Keratinocyte (primary cell): ENCODE results near the gene SHROOM3.

ENCODE experiments used
- EZH2 ChIP-seq: IDR thresholded peaks from one replicate; pipeline ENCODE4 v1.6.1; 2012; ENCODE audit warnings: inconsistent platforms, mild to moderate bottlenecking, low read length, moderate library complexity
- TF ChIP-seq, protein P1 (sequence below), 3 experiments: IDR thresholded peaks in 1 of 3; conservative IDR thresholded peaks in 1 of 3; optimal IDR thresholded peaks in 1 of 3; 2 replicates in 2 of 3; 3 replicates in 1 of 3; pipeline versions ENCODE3 to v1.5.1; 2011; ENCODE audit warnings: low read length in 3 of 3, mild to moderate bottlenecking in 3 of 3, moderate library complexity in 2 of 3, control low read depth in 1 of 3, inconsistent platforms in 1 of 3; ENCODE audit not compliant: insufficient read depth in 2 of 3; ENCODE audit errors: extremely low read depth in 1 of 3

GRCh38 chr4:76449362-76449767 is 14.3 kb downstream of the SHROOM3 start:
- TF ChIP-seq, protein P1, sequence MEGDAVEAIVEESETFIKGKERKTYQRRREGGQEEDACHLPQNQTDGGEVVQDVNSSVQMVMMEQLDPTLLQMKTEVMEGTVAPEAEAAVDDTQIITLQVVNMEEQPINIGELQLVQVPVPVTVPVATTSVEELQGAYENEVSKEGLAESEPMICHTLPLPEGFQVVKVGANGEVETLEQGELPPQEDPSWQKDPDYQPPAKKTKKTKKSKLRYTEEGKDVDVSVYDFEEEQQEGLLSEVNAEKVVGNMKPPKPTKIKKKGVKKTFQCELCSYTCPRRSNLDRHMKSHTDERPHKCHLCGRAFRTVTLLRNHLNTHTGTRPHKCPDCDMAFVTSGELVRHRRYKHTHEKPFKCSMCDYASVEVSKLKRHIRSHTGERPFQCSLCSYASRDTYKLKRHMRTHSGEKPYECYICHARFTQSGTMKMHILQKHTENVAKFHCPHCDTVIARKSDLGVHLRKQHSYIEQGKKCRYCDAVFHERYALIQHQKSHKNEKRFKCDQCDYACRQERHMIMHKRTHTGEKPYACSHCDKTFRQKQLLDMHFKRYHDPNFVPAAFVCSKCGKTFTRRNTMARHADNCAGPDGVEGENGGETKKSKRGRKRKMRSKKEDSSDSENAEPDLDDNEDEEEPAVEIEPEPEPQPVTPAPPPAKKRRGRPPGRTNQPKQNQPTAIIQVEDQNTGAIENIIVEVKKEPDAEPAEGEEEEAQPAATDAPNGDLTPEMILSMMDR (optimal IDR thresholded peaks at IDR 0.05 in 1 of 3, IDR thresholded peaks at IDR 0.05 in 1 of 3, conservative IDR thresholded peaks at IDR 0.05 in 1 of 3; ENCODE audit: extremely low read depth in 1 of 3, insufficient read depth in 2 of 3, low read length in 3 of 3), result no peak
- TF ChIP-seq EZH2, result no peak
